SW480 (cell line): Measurements from ENCODE around the gene CFAP77.

Experiments used
- DNase-seq: peaks from one replicate; pipeline ENCODE4 v3.0.0-alpha.2; 2016; ENCODE audit warnings: low spot score

CFAP77 gene

GRCh38 chr9:132517815-132518550 lies 108.0 kb downstream of the CFAP77 start:
- DNase-seq: no peak

- DNase-seq: no peak
Measured at GRCh38 chr9:132518626-132519025, 108.6 kb downstream of the CFAP77 start.

GRCh38 chr9:132519033-132519432 lies 109.0 kb downstream of the CFAP77 start:
- DNase-seq: no peak

GRCh38 chr9:132520612-132521011 lies 110.6 kb downstream of the CFAP77 start:
- no peak for DNase-seq

- DNase-seq: no peak
Measured at GRCh38 chr9:132525308-132526023, 115.5 kb downstream of the CFAP77 start.

- DNase-seq: no peak
Measured at GRCh38 chr9:132531195-132531594, 121.2 kb downstream of the CFAP77 start.

GRCh38 chr9:132531710-132532570 lies 121.9 kb downstream of the CFAP77 start:
- DNase-seq: no peak

- DNase-seq: no peak
Measured at GRCh38 chr9:132534832-132535231, 124.8 kb downstream of the CFAP77 start.

GRCh38 chr9:132536124-132536523 lies 126.1 kb downstream of the CFAP77 start:
- no peak for DNase-seq

- DNase-seq: no peak
Measured at GRCh38 chr9:132537352-132537751, 127.3 kb downstream of the CFAP77 start.

GRCh38 chr9:132538071-132538470 lies 128.1 kb downstream of the CFAP77 start:
- peak; percentile 19 for DNase-seq

GRCh38 chr9:132539096-132539495 lies 129.1 kb downstream of the CFAP77 start:
- no peak for DNase-seq

- DNase-seq: no peak
Measured at GRCh38 chr9:132541051-132541450, 131.0 kb downstream of the CFAP77 start.

- no peak for DNase-seq
Measured at GRCh38 chr9:132541870-132542830, 132.1 kb downstream of the CFAP77 start.

- DNase-seq: no peak
Measured at GRCh38 chr9:132543251-132543650, 133.2 kb downstream of the CFAP77 start.

GRCh38 chr9:132543960-132544359 lies 133.9 kb downstream of the CFAP77 start:
- DNase-seq: no peak

- no peak for DNase-seq
Measured at GRCh38 chr9:132545578-132545977, 135.6 kb downstream of the CFAP77 start.

- no peak for DNase-seq
Measured at GRCh38 chr9:132546148-132547051, 136.4 kb downstream of the CFAP77 start.

GRCh38 chr9:132547052-132547431 lies 137.0 kb downstream of the CFAP77 start:
- DNase-seq: no peak

- DNase-seq: no peak
Measured at GRCh38 chr9:132547436-132547835, 137.4 kb downstream of the CFAP77 start.
